HG03066 (cell line): ENCODE measurements around the gene ADGRD2.

Experiments used
- ATAC-seq: cut with Tn5 transposase; IDR thresholded peaks from one replicate; pipeline ENCODE4 v1.9.1; 2021; ENCODE audit warnings: low read depth; ENCODE audit not compliant: unreplicated experiment

The ADGRD2 gene

GRCh38 chr9:124429530-124429867 is 20.8 kb upstream of the ADGRD2 start:
- ATAC-seq, result no peak

- no peak for ATAC-seq
Measured at GRCh38 chr9:124436320-124436719, 13.9 kb upstream of the ADGRD2 start.

- no peak for ATAC-seq
Measured at GRCh38 chr9:124437086-124437485, 13.2 kb upstream of the ADGRD2 start.

GRCh38 chr9:124438091-124438490 is 12.2 kb upstream of the ADGRD2 start:
- no peak for ATAC-seq

- no peak for ATAC-seq
Measured at GRCh38 chr9:124439086-124439485, 11.2 kb upstream of the ADGRD2 start.

- no peak for ATAC-seq
Measured at GRCh38 chr9:124439686-124440243, 10.5 kb upstream of the ADGRD2 start.

- no peak for ATAC-seq
Measured at GRCh38 chr9:124440786-124441185, 9.5 kb upstream of the ADGRD2 start.

- no peak for ATAC-seq
Measured at GRCh38 chr9:124441291-124441690, 9.0 kb upstream of the ADGRD2 start.

- ATAC-seq, result no peak
Measured at GRCh38 chr9:124442379-124442778, 7.9 kb upstream of the ADGRD2 start.

- ATAC-seq, result no peak
Measured at GRCh38 chr9:124442826-124443225, 7.4 kb upstream of the ADGRD2 start.

GRCh38 chr9:124443625-124444024 is 6.6 kb upstream of the ADGRD2 start:
- no peak for ATAC-seq

GRCh38 chr9:124444166-124444565 is 6.1 kb upstream of the ADGRD2 start:
- ATAC-seq, result no peak

GRCh38 chr9:124447297-124447661 is 3.0 kb upstream of the ADGRD2 start:
- ATAC-seq, result no peak

- ATAC-seq, result no peak
Measured at GRCh38 chr9:124448019-124448418, 2.2 kb upstream of the ADGRD2 start.

- ATAC-seq, result no peak
Measured at GRCh38 chr9:124449381-124450151, 685 bp upstream of the ADGRD2 start.

GRCh38 chr9:124450931-124451661 is 845 bp downstream of the ADGRD2 start:
- ATAC-seq, result no peak

GRCh38 chr9:124452326-124452725 is 2.1 kb downstream of the ADGRD2 start:
- ATAC-seq, result no peak

GRCh38 chr9:124452841-124453585 is 2.8 kb downstream of the ADGRD2 start:
- ATAC-seq, result no peak

- no peak for ATAC-seq
Measured at GRCh38 chr9:124453586-124454191, 3.4 kb downstream of the ADGRD2 start.

- no peak for ATAC-seq
Measured at GRCh38 chr9:124454296-124454695, 4.0 kb downstream of the ADGRD2 start.
